Activated T-cell treated with anti-CD3 and anti-CD28 coated beads for 1 hour (primary cell): Measurements from ENCODE around the gene POLD4.

Source experiments
- DNase-seq: peaks from one replicate; pipeline ENCODE4 v3.0.0-alpha.2; 2020; ENCODE audit warnings: low read depth

Gene POLD4

GRCh38 chr11:67371189-67371910, 18.0 kb upstream of the POLD4 start:
- DNase-seq, result no peak

GRCh38 chr11:67370351-67371076, 17.2 kb upstream of the POLD4 start:
- DNase-seq, result no peak

DNA sequence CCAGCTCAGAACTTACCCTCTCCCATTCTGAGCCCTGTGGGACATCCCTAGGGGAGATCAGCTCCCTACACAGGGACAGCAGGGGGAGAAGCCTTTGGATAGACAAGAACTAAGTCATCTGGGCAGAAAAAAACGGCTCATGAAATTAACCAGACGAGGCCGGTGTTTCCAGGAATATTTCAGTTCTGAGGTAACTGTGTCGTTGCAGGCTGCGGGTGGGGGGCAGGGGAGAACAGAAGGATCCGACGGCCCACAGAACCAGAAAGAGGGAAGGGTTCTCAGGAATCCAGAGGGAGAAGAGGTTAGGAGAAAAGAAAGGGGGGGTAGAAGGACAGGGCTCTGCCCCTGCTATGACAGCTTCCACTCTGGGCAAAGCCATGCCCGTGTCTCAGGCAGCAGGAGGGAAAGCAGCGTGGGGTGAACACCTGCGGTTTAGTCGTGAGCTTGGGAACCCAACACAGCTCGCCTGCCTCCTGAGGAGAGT, 16.5 kb upstream of the POLD4 start:
- DNase-seq, result no peak

DNA sequence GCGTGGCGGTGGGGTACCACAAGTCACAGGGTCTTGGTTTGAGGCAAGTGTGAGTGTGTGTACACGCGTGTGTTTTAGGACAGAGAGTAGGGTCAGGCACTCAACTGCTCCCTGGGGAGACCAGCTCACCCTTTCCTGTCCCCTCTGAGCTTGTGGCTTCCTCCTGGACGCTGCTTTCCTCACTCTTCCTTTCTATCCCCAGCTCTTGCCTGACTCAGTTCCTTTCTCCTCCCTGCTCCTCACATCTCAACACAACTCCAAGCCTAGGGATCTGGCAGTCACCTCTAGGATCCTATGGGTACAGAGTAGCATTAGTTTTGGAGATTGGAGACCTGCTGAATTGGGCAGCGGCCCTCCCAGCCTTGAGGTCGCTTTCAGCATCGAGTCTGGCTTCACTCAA, 15.9 kb upstream of the POLD4 start:
- DNase-seq, result no peak

- no peak for DNase-seq
Measured at GRCh38 chr11:67368621-67369020, 15.3 kb upstream of the POLD4 start.

DNA sequence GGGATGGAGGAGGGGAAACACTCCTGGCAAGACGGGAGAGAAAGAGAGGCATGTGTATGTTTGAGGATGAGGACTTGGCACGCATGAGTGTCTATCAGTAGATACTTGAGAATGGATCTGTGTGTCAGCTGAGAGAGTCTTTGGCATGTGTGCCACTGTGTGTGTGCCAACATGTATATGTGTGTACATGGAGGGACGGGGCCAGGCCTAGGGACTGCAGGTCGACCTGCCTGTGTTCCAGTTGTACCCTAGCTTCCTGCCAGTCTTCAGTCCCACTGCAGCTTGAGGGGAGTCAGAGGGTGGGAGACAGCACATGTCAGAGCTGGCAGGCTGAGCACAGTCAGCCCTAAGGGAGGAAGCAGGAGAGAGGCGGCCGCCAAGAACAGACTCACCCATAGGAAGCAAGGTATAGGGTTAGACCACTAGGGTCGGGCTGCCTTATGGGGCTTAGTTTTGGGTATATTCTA, 14.4 kb upstream of the POLD4 start:
- DNase-seq, result no peak

DNA sequence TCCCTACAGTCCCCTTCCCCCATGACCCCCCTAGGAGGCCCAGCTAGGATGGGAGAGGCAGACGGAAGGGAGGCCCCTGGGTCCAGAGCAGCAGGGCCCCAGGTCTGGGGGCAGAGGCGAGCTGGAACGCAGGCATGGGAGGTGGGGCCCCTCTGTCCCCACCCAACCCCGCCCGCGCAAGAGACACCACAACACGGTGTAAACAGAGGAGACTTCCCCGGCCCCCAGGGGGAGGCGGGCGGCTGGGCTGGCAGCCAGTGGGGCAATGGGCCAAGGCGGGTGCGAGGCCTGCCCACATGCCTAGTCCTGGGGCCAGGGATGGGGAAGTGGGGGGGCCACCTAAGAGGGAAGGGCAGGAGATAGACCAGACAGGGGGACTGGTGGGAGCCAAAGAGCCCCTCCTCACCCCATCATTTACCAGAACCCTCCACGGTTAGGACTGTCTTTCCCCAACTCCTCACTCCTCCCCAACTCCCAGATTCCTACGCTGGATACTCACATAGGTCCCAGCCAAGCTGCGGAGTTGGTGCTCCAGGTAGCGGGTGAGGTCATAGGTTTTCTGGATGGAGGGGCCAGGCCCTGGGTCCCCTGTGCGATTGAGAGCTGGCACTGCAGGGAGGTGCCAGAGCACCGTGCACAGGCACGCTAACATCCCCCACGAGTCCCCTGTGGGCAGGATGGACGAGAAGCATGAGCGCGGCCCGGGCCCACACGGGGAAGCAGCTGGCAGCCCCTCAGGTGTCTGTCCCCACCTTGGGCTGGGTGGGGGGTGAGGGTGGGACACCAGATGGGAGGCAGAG, 13.8 kb upstream of the POLD4 start:
- DNase-seq, result no peak

- DNase-seq, result no peak
Measured at GRCh38 chr11:67366546-67366945, 13.2 kb upstream of the POLD4 start.

GRCh38 chr11:67365736-67366444, 12.5 kb upstream of the POLD4 start:
- DNase-seq, result no peak

DNA sequence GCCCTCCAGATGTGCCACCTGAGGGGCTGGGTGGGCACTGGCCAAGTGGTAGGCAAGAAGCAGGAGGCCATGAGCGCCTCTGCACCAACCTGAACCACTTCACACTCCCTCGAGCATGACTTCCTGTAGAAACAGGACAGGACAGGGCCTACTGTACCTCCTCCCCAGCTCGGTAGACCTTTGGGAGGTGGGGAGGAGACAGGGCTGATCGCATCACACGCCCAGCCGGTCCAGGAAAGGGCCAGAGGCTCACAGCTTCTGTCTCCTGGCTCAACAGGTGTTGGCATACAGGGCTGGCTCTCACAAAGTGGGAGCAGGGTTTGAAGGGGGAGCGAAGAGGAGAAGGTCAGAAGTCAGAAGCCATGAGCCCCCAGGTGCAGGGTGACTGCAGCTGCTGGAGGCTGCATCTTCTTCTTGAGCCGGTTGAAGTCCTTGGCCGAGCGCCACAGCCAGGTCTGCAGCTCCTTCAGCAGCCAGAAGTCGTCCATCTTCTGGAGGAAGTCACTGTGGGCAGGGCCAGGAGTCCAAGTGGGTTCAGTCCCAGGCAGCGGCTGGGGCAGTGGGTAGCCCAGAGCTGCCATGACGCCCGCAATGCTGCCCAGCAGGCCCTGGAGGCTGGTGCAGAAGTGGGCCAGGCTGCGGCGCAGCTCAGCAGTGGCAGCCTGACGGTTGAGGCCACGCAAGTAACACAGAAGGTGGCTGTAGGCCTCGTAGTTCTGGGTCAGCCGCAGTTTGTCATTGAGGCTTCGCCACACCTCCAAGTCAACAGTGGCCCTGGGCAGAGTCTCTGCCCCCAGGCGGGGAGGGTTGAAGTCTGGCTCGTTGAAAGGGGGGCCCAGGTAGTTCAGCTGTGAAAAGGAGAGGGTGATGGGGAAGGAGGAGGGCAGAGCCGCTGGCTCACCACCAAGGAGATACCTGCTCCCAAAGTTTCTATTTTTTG, 11.7 kb upstream of the POLD4 start:
- no peak for DNase-seq

- no peak for DNase-seq
Measured at GRCh38 chr11:67364169-67364568, 10.8 kb upstream of the POLD4 start.

GRCh38 chr11:67357831-67358670, 4.7 kb upstream of the POLD4 start:
- DNase-seq, result no peak

DNA sequence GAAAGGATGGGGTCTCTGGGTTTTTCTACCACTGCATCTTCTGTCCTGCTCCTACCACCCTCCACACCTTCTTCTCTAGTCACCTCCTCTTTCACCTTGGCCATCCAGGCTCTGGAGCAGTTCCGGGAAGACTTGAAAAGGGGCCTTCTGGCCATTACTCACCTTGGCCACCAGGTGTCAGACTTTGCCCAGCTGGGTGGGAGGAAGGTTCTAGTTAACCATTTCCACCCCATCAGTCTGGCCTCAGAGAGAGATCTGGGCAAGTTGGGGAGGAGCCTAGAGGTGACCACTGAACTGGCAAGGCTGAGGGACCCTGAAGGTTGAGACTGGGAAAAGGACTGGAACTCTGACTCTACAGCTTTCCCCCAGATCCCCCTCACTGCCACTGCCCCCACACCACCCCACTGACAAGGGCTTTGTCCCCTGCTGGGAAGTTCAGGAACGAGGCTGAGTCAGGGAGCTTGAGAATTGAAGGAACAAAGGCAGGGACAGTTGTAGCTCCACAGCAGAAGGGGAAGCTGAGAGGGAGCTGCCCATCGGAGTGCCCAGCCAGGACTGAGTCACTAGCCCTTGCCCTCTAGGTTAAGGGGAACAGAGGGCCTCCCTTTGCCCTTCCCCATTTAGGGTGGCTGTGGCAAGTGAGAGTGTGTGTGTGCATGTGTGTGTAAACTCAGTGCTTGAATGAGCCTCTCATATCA, 3.7 kb upstream of the POLD4 start:
- DNase-seq, result peak; percentile 53

DNA sequence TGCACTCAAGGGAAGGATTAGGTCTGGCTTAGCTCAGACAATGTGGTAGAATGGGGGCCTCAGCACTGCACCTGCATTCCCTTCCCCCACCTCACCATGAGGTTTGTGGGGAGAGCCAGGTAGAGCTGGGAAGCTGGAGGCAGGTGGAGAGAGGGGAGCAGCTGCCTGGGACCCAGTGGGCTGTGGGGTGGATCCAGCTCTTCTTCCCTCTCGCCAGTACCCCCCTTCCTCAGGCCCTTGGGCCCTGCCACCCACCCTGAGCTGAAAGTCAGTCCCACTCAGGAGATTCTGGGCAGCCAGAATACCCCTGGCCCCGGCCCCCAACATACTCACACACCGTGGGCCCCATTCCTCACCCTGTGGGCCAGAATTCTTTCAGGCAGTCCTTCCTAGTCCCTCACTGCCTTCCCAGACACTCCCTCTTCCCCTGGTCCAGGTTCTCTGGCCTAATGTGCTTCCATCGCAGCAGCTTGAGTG, 3.1 kb upstream of the POLD4 start:
- DNase-seq, result no peak

GRCh38 chr11:67355794-67356386, 2.5 kb upstream of the POLD4 start:
- DNase-seq, result no peak

- DNase-seq, result no peak
Measured at GRCh38 chr11:67355023-67355793, 1.9 kb upstream of the POLD4 start.

- no peak for DNase-seq
Measured at GRCh38 chr11:67354075-67355022, 1.0 kb upstream of the POLD4 start.
